Mesenchymal stem cell (in vitro differentiated cells and primary cell): ENCODE results near the gene ZNF319.

ENCODE experiments used
- DNase-seq: peaks from one replicate; pipeline ENCODE4 v3.0.0-alpha.2; 2013
- H2AFZ ChIP-seq: one replicate; pipeline ENCODE4 v1.6.1; 2013; ENCODE audit warnings: low read depth, mild to moderate bottlenecking, control low read depth, inconsistent platforms, low read length, moderate library complexity
- H2AK5ac ChIP-seq: 2 replicates; pipeline ENCODE4 v1.6.1; 2013; ENCODE audit warnings: low read length, moderate library complexity, mild to moderate bottlenecking, inconsistent platforms; ENCODE audit not compliant: severe bottlenecking
- H2BK120ac ChIP-seq: one replicate; pipeline ENCODE4 v1.6.1; 2013; ENCODE audit warnings: low read depth, mild to moderate bottlenecking, inconsistent platforms, low read length, moderate library complexity
- H2BK12ac ChIP-seq, 2 experiments: one replicate each; pipeline ENCODE4 v1.6.1; 2013; ENCODE audit warnings: inconsistent platforms in 2 of 2, low read length in 2 of 2, mild to moderate bottlenecking in 2 of 2, moderate library complexity in 2 of 2, control low read depth in 1 of 2
- H2BK15ac ChIP-seq: one replicate; pipeline ENCODE4 v1.6.1; 2013; ENCODE audit warnings: mild to moderate bottlenecking, low read depth, inconsistent platforms; ENCODE audit not compliant: poor library complexity, severe bottlenecking
- H2BK5ac ChIP-seq: 2 replicates; pipeline ENCODE4 v1.6.1; 2013; ENCODE audit warnings: low read depth, mild to moderate bottlenecking, low read length, control low read depth, inconsistent platforms; ENCODE audit not compliant: poor library complexity, severe bottlenecking
- H3K14ac ChIP-seq, 2 experiments: one replicate each; pipeline ENCODE4 v1.6.1; 2013; ENCODE audit warnings: inconsistent platforms in 2 of 2, low read length in 2 of 2, control low read depth in 1 of 2, mild to moderate bottlenecking in 1 of 2, moderate library complexity in 1 of 2
- H3K18ac ChIP-seq, 2 experiments: one replicate each; pipeline ENCODE4 v1.6.1; 2013; ENCODE audit warnings: inconsistent platforms in 2 of 2, low read length in 2 of 2, control low read depth in 1 of 2, low read depth in 1 of 2, mild to moderate bottlenecking in 1 of 2
- H3K23ac ChIP-seq, 2 experiments: one replicate each; pipeline ENCODE4 v1.6.1; 2013; ENCODE audit warnings: inconsistent platforms in 2 of 2, low read length in 2 of 2, mild to moderate bottlenecking in 2 of 2, moderate library complexity in 2 of 2, control low read depth in 1 of 2
- H3K27ac ChIP-seq: 2 replicates; pipeline ENCODE4 v1.5.1; 2013; ENCODE audit warnings: mild to moderate bottlenecking, moderate library complexity, low read length, control low read depth, inconsistent platforms; ENCODE audit not compliant: poor library complexity, severe bottlenecking
- H3K27me3 ChIP-seq, 2 experiments: 2 replicates each; pipeline versions ENCODE4 v1.6.1 to v1.7.0; 2013; ENCODE audit warnings: low read length in 2 of 2, mild to moderate bottlenecking in 2 of 2, moderate library complexity in 2 of 2, control low read depth in 1 of 2, inconsistent platforms in 1 of 2; ENCODE audit not compliant: control insufficient read depth in 1 of 2, insufficient read depth in 1 of 2
- H3K36me3 ChIP-seq, 2 experiments: 2 replicates each; pipeline versions ENCODE4 v1.6.1 to v1.7.0; 2013; ENCODE audit warnings: low read length in 2 of 2, control low read depth in 1 of 2, inconsistent platforms in 1 of 2, low read depth in 1 of 2, mild to moderate bottlenecking in 1 of 2; ENCODE audit not compliant: insufficient read depth in 2 of 2, control insufficient read depth in 1 of 2
- H3K4ac ChIP-seq, 2 experiments: one replicate each; pipeline ENCODE4 v1.6.1; 2013; ENCODE audit warnings: inconsistent platforms in 2 of 2, low read length in 2 of 2, mild to moderate bottlenecking in 2 of 2, moderate library complexity in 2 of 2, control low read depth in 1 of 2, low read depth in 1 of 2
- H3K4me1 ChIP-seq: 2 replicates; pipeline ENCODE4 v1.6.1; 2013; ENCODE audit warnings: low read depth, low read length, control low read depth; ENCODE audit not compliant: control insufficient read depth, insufficient read depth
- H3K4me2 ChIP-seq: 2 replicates; pipeline ENCODE4 v1.6.1; 2013; ENCODE audit warnings: low read length, mild to moderate bottlenecking, inconsistent platforms; ENCODE audit not compliant: poor library complexity, severe bottlenecking
- H3K4me3 ChIP-seq, 2 experiments: 2 replicates each; pipeline versions ENCODE4 v1.5.1 to v1.7.0; 2013; ENCODE audit warnings: low read length in 2 of 2, mild to moderate bottlenecking in 2 of 2, control low read depth in 1 of 2, low read depth in 1 of 2; ENCODE audit not compliant: insufficient read depth in 1 of 2
- H3K79me1 ChIP-seq: replicated peaks from 2 replicates; pipeline ENCODE4 v1.6.1; 2013; ENCODE audit warnings: mild to moderate bottlenecking, control low read depth, low read length, inconsistent platforms; ENCODE audit not compliant: poor library complexity, severe bottlenecking
- H3K9ac ChIP-seq: 2 replicates; pipeline ENCODE4 v1.7.0; 2013; ENCODE audit warnings: mild to moderate bottlenecking, low read length, moderate library complexity
- H3K9me3 ChIP-seq: 2 replicates; pipeline ENCODE4 v1.7.0; 2013; ENCODE audit warnings: mild to moderate bottlenecking, low read length; ENCODE audit not compliant: control insufficient read depth
- H4K8ac ChIP-seq: one replicate; pipeline ENCODE4 v1.6.1; 2013; ENCODE audit warnings: inconsistent platforms, mild to moderate bottlenecking, low read length, moderate library complexity
- H4K91ac ChIP-seq: one replicate; pipeline ENCODE4 v1.6.1; 2013; ENCODE audit warnings: mild to moderate bottlenecking, low read length, inconsistent platforms
- WGBS: methylation state at CpG from one replicate; pipeline ENCODE4 v1.1.7; 2013; ENCODE audit warnings: mixed read lengths; 5-methylcytosine and 5-hydroxymethylcytosine counted together

Gene ZNF319

GRCh38 chr16:58002936-58003335 is 2.5 kb upstream of the ZNF319 start:
- no peak overlapping the region for H2BK12ac ChIP-seq
- H2AFZ ChIP-seq = no peak overlapping the region
- WGBS = 96% methylated on average over 5 of the region's 5 CpGs
- H3K4me3 ChIP-seq = no peak overlapping the region
- H3K23ac ChIP-seq = no peak overlapping the region
- no peak overlapping the region for H2BK15ac ChIP-seq
- H2BK120ac ChIP-seq = no peak overlapping the region
- peaks cover 30 to 31% of the 10 kb centered on the region in 2 experiments for H3K36me3 ChIP-seq
- no peaks in the 10 kb centered on the region for H3K9me3 ChIP-seq
- no peak overlapping the region for H4K8ac ChIP-seq
- H3K4ac ChIP-seq = no peak overlapping the region
- no peak for DNase-seq
- H3K9ac ChIP-seq = no peak overlapping the region
- H3K27me3 ChIP-seq = no peaks in the 10 kb centered on the region
- H3K4me1 ChIP-seq = peaks cover 24% of the 10 kb centered on the region
- no peak overlapping the region for H3K4me2 ChIP-seq
- no peak overlapping the region for H3K14ac ChIP-seq
- H3K18ac ChIP-seq = no peak overlapping the region
- H2BK5ac ChIP-seq = no peak overlapping the region
- H3K79me1 ChIP-seq = peaks cover 32% of the 10 kb centered on the region
- H3K27ac ChIP-seq = no peak overlapping the region
- H2AK5ac ChIP-seq = no peak overlapping the region
- no peak overlapping the region for H4K91ac ChIP-seq

GRCh38 chr16:58002416-58002800 is 1.9 kb upstream of the ZNF319 start:
- no peak overlapping the region for H2BK120ac ChIP-seq
- H3K23ac ChIP-seq = no peak overlapping the region
- DNase-seq = no peak
- H3K14ac ChIP-seq = no peak overlapping the region
- H3K9ac ChIP-seq = no peak overlapping the region
- H3K79me1 ChIP-seq = peaks cover 31% of the 10 kb centered on the region
- H3K4me2 ChIP-seq = no peak overlapping the region
- no peak overlapping the region for H3K27ac ChIP-seq
- no peak overlapping the region for H4K8ac ChIP-seq
- no peaks in the 10 kb centered on the region for H3K27me3 ChIP-seq
- H2AK5ac ChIP-seq = no peak overlapping the region
- no peak overlapping the region for H2BK12ac ChIP-seq
- no peak overlapping the region for H2AFZ ChIP-seq
- H3K4me1 ChIP-seq = peaks cover 27% of the 10 kb centered on the region
- H3K9me3 ChIP-seq = no peaks in the 10 kb centered on the region
- no peak overlapping the region for H3K18ac ChIP-seq
- peak overlapping the region in 1 of 2 experiments; percentile 88 for H3K4me3 ChIP-seq
- no peak overlapping the region for H2BK15ac ChIP-seq
- 94% methylated on average over 9 of the region's 9 CpGs for WGBS
- H3K36me3 ChIP-seq = peaks cover 33 to 34% of the 10 kb centered on the region in 2 experiments
- no peak overlapping the region for H4K91ac ChIP-seq
- no peak overlapping the region for H3K4ac ChIP-seq
- H2BK5ac ChIP-seq = no peak overlapping the region

DNA sequence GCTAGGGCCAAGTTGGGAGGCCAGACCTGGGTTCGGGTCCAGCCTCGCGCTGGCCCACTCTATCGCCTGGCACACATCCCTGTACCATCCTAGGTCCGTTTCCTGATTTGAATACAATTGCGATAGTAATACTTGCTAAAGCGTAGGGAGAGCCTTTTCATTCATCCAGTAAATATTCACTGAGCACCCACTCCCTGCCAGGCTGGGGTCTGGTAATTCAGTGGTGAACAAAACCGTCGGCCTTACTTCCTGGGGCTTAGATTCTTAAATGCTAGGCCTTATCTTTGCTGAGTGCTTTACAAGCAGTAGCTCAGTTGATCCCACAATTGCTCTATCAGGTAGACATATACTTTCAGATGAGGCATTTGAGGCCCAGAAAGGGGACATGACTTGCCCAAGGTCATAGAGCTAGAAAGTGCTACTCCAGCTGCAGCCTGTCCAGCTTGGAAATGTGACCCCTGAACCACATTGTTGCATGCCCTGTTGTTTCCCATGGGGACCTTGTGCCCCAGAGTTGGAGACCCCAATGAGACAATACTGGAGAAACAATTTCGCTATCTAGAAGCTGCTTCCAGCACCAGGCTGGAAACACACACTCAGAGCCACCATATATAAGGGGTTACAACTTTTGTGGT is 1.4 kb upstream of the ZNF319 start:
- H2BK15ac ChIP-seq = no peak overlapping the region
- H3K4me1 ChIP-seq = peaks cover 27% of the 10 kb centered on the region
- H2BK5ac ChIP-seq = no peak overlapping the region
- DNase-seq = no peak
- H3K27ac ChIP-seq = no peak overlapping the region
- no peaks in the 10 kb centered on the region for H3K9me3 ChIP-seq
- H3K23ac ChIP-seq = no peak overlapping the region
- H3K79me1 ChIP-seq = peaks cover 33% of the 10 kb centered on the region
- H3K4ac ChIP-seq = peak overlapping the region in 1 of 2 experiments; percentile 4
- no peak overlapping the region for H4K8ac ChIP-seq
- peaks cover 35 to 36% of the 10 kb centered on the region in 2 experiments for H3K36me3 ChIP-seq
- peak overlapping the region in 1 of 2 experiments; percentile 18 for H3K18ac ChIP-seq
- 56% methylated on average over 9 of the region's 10 CpGs for WGBS
- H2AK5ac ChIP-seq = peak overlapping the region; percentile 19
- H3K14ac ChIP-seq = no peak overlapping the region
- H3K27me3 ChIP-seq = no peaks in the 10 kb centered on the region
- no peak overlapping the region for H4K91ac ChIP-seq
- H2AFZ ChIP-seq = peak overlapping the region; percentile 29
- H2BK120ac ChIP-seq = no peak overlapping the region
- no peak overlapping the region for H2BK12ac ChIP-seq
- peak overlapping the region; percentile 87 for H3K9ac ChIP-seq
- peak overlapping the region; percentile 98 for H3K4me2 ChIP-seq
- peak overlapping the region; percentile 68 to 88 for H3K4me3 ChIP-seq

DNA sequence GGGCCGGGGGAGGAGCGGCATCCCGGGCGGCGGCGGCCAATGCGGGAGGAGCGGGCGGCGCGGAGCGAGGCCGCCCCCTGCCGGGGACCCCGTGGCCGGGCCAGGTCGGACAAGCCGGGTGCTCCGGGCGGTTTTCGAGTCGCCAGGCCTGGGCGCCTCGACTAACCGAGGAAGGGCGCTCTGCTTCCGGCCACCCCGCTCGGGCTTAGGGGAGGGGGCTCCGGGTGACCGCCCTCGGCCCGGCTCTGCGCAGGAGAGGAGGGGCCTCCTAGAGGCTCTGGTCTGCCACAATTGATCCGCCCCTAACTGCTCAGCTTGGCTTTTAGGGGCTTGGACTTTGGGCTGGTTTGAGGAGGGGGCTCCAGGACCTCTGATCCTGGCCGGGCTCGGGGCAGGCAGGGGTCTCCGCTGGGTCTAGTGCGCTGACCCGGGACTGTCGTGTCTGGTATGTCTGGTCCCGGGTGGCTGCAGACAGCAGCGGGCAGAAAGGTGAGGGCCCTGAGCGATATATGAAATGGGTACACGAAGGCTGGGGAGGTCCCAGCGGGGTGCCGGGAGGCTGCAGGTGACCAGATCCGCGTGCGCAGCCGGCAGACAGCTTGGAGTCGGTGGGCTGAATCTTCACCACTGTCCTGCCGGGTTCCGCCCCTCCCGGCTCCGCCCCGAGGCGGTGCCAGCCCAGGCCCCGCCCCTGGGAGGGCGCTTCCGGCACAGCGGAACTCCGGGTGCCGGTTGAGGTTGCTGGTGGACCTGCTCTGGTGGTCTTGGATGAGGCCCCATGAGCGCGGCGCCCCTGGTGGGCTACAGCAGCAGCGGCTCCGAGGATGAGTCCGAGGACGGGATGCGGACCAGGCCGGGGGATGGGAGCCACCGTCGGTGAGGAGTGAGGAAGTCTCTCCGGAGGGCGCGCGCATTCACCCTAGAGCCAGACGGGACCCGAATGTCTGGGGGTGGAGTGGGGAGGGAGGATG is 519 bp upstream of the ZNF319 start, which contains the start of gene USB1:
Gene USB1, plus strand, starts transcription at position 702 of the 971 bp plus-strand sequence. Its CDS starts 77 bp downstream, at position 779.
- Histone ChIP-seq H3K9me3 (no peaks in the 10 kb centered on the region), H2BK5ac (peak within 1 kb of the TSS; percentile 85), H3K14ac (peak within 1 kb of the TSS in 1 of 2 experiments; percentile 58), H3K9ac (peak within 1 kb of the TSS; percentile 88), H2AK5ac (peak within 1 kb of the TSS; percentile 19), H2BK15ac (peak within 1 kb of the TSS; percentile 92), H4K91ac (peak within 1 kb of the TSS; percentile 54), H3K23ac (peak within 1 kb of the TSS in 1 of 2 experiments; percentile 43), H2BK12ac (peak within 1 kb of the TSS in 1 of 2 experiments; percentile 61), H3K27me3 (no peaks in the 10 kb centered on the region), H3K79me1 (peaks cover 40% of the 10 kb centered on the region), H3K36me3 (peaks cover 37 to 41% of the 10 kb centered on the region in 2 experiments), H3K4me1 (peaks cover 27% of the 10 kb centered on the region), H3K4me3 (peak within 1 kb of the TSS; percentile 85 to 88), H4K8ac (peak within 1 kb of the TSS; percentile 81), H2AFZ (peak within 1 kb of the TSS; percentile 70), H3K4ac (peak within 1 kb of the TSS; percentile 17 to 88), H2BK120ac (peak within 1 kb of the TSS; percentile 66), H3K4me2 (peak within 1 kb of the TSS; percentile 98), H3K27ac (peak within 1 kb of the TSS; percentile 79), H3K18ac (peak within 1 kb of the TSS; percentile 82 to 87)
- under 1% methylated on average over 60 of the region's 81 CpGs for WGBS
- peak; percentile 89 for DNase-seq
